ENCODE measurements around the gene TDP1. TPM values are rescaled to one million over a fixed set of nuclear protein-coding genes. Genes with fewer than 3 reads are reported as not detected.
"Not testable (repeated sequence)": the region's sequence is repeated elsewhere in the genome, so short reads cannot be mapped to it uniquely, and the experiment has no call there.

The TDP1 gene
- total and polyA plus RNA-seq, 7 experiments from 2014 or later = 39.0 to 69.2 (median 62.3) TPM

- intact Hi-C loops (cut with micrococcal nuclease) = not testable (repeated sequence)
- peaks cover 7 to 42% (median 19%) of the 10 kb centered on the region in 5 donors for H3K27me3 Mint-ChIP-seq
- CTCF ChIA-PET = interaction anchor here (0.6 kb wide), 1 partner anchor 432 kb away, joined by 10 read pairs; no protein-coding TSS in a partner anchor
These were observed 133.8 kb downstream of the TDP1 start for GRCh38 chr14:90089486-90089885.

GRCh38 chr14:90091393-90091792 lies 135.7 kb downstream of the TDP1 start:
- peaks cover 0 to 21% (median 0%) of the 10 kb centered on the region in 5 donors for H3K36me3 Mint-ChIP-seq
- H3K27me3 Mint-ChIP-seq = peaks cover 4 to 51% (median 24%) of the 10 kb centered on the region in 5 donors
- H3K27ac ChIP-seq (ENCODE audit: low read depth, low read length) = no peak overlapping the region
- peaks cover 0 to 16% (median 0%) of the 10 kb centered on the region in 7 donors for H3K4me1 Mint-ChIP-seq
- H3K4me3 Mint-ChIP-seq = no peak overlapping the region
- intact Hi-C loops (cut with micrococcal nuclease) = no loop called here
- ATAC-seq = no peak
- POLR2A ChIA-PET = no interaction called here
- H3K27ac Mint-ChIP-seq = no peak overlapping the region
- no peak overlapping the region for H3K4me3 ChIP-seq (ENCODE audit: low read length)
- H3K9me3 Mint-ChIP-seq = peaks cover 0 to 9% (median 1%) of the 10 kb centered on the region in 11 donors
- no peaks in the 10 kb centered on the region for H3K36me3 ChIP-seq (ENCODE audit: control insufficient read depth in 2 of 3, insufficient read depth in 3 of 3, low read length in 3 of 3)
- H3K27me3 ChIP-seq (ENCODE audit: control insufficient read depth in 2 of 2, insufficient read depth in 2 of 2, low read length in 2 of 2) = no peaks in the 10 kb centered on the region
- H3K9me3 ChIP-seq (ENCODE audit: control insufficient read depth in 2 of 3, low read length in 3 of 3) = no peaks in the 10 kb centered on the region
- no peaks in the 10 kb centered on the region for H3K4me1 ChIP-seq (ENCODE audit: control insufficient read depth in 2 of 2, insufficient read depth in 2 of 2, low read length in 2 of 2)
- CTCF ChIA-PET = no interaction called here
- DNase-seq = no peak

More at GRCh38 chr14:90089486-90089885, 133.8 kb downstream of the TDP1 start:
- H3K4me3 Mint-ChIP-seq; DNase-seq; H3K27ac Mint-ChIP-seq; H3K27me3 ChIP-seq (ENCODE audit: control insufficient read depth in 2 of 2, insufficient read depth in 2 of 2, low read length in 2 of 2); H3K9me3 ChIP-seq (ENCODE audit: control insufficient read depth in 2 of 3, low read length in 3 of 3); H3K9me3 Mint-ChIP-seq; POLR2A ChIA-PET; H3K36me3 ChIP-seq (ENCODE audit: control insufficient read depth in 2 of 3, insufficient read depth in 3 of 3, low read length in 3 of 3); H3K4me3 ChIP-seq (ENCODE audit: low read length); H3K4me1 ChIP-seq (ENCODE audit: control insufficient read depth in 2 of 2, insufficient read depth in 2 of 2, low read length in 2 of 2); ATAC-seq; H3K27ac ChIP-seq (ENCODE audit: low read depth, low read length): not testable (repeated sequence)
- Mint-ChIP-seq H3K4me1 (peaks cover 0 to 16% (median 0%) of the 10 kb centered on the region in 7 donors), H3K36me3 (peaks cover 0 to 18% (median 0%) of the 10 kb centered on the region in 5 donors)

DNA sequence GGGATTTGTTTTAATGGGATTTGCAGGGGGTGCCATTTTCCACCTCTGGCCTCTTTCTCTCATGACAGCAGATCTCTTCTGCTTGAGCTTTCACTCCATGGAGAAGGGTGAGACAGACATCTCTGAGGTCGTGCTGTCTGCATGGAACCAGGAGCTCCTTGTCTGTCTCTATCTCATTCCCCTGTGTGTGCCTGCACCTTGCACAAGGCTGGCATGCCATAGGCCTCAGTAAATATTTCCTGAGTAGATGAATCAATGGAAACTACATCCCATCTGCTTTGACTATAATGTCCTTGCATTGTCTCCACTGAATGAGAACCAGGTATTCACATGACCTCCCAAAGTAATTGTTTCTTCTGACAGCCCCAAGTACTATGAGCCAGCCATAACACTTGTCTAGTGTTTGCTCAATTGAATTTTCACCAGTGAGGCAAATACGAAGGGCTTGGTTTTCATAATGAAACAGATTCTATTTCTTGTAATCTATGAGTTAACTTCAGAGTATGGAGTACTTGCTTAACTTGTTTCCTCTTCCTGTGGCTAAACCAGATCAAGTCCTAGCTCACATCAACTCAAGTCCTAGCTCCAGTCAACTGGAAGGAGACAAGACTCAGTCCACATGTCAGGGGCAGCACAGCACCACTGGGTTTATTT lies 138.3 kb downstream of the TDP1 start:
- Mint-ChIP-seq H3K4me1 (peaks cover 0 to 16% (median 0%) of the 10 kb centered on the region in 7 donors), H3K36me3 (peaks cover 0 to 19% (median 0%) of the 10 kb centered on the region in 5 donors), H3K9me3 (peaks cover 0 to 9% (median 1%) of the 10 kb centered on the region in 11 donors), H3K4me3 (peak overlapping the region in 1 of 10 donors; percentile 76), H3K27ac (peak overlapping the region in 1 of 9 donors; percentile 86), H3K27me3 (peaks cover 0 to 39% (median 20%) of the 10 kb centered on the region in 5 donors)
- Histone ChIP-seq H3K9me3 (ENCODE audit: control insufficient read depth in 2 of 3, low read length in 3 of 3) (no peaks in the 10 kb centered on the region), H3K4me3 (ENCODE audit: low read length) (no peak overlapping the region), H3K4me1 (ENCODE audit: control insufficient read depth in 2 of 2, insufficient read depth in 2 of 2, low read length in 2 of 2) (no peaks in the 10 kb centered on the region), H3K27ac (ENCODE audit: low read depth, low read length) (no peak overlapping the region), H3K27me3 (ENCODE audit: control insufficient read depth in 2 of 2, insufficient read depth in 2 of 2, low read length in 2 of 2) (no peaks in the 10 kb centered on the region), H3K36me3 (ENCODE audit: control insufficient read depth in 2 of 3, insufficient read depth in 3 of 3, low read length in 3 of 3) (no peaks in the 10 kb centered on the region)
- ChIA-PET POLR2A (no interaction called here), CTCF (no interaction called here)
- ATAC-seq (peak; percentile 61), DNase-seq (no peak)
- intact Hi-C loops (cut with micrococcal nuclease) = loop anchor here in 1 of 2 donors (2.0 kb wide), 1 partner anchor 33 kb away; the partner anchor contains the start of gene KCNK13

Other genes with a start within 250 kb of the TDP1 start
- 1 to 10 TPM; 1.2 to 8.5 (median 1.9) TPM for gene EFCAB11, start 1.2 kb upstream of the TDP1 start, total RNA-seq
- gene EFCAB11, start 1.2 kb upstream of the TDP1 start, polyA plus RNA-seq = 1 to 10 TPM; 1.9 to 3.0 TPM
- gene KCNK13, start 106.1 kb downstream of the TDP1 start, total RNA-seq = under 1 TPM in 3 of 5 experiments, not detected in 2; 0.19 to 0.73 (median 0.27) TPM
- gene KCNK13, start 106.1 kb downstream of the TDP1 start, polyA plus RNA-seq = not detected